AG04450 (cell line): ENCODE data around the gene SIRPB1. TPM values are rescaled to one million over a fixed set of nuclear protein-coding genes. Genes with fewer than 3 reads are reported as not detected.
"Not testable (repeated sequence)": the region's sequence is repeated elsewhere in the genome, so short reads cannot be mapped to it uniquely, and the experiment has no call there.

Experiments used
- CTCF ChIA-PET: fragments of 300-600, 350-600 bp; formaldehyde crosslinking; extraction: SDS; loops from one replicate; lab custom pipeline; 2022; ENCODE audit warnings: antibody characterized with exemption, inconsistent platforms; lab: Charles Lee
- POLR2A ChIA-PET: fragments of 350-600 bp; formaldehyde crosslinking; extraction: SDS; loops from one replicate; lab custom pipeline; 2021; ENCODE audit warnings: antibody characterized with exemption, inconsistent platforms; lab: Yijun Ruan, JAX
- DNase-seq: peaks from one replicate; pipeline ENCODE4 v3.0.0-alpha.2; 2011; ENCODE audit warnings: low read depth, low spot score
- H3K27ac ChIP-seq: one replicate; pipeline ENCODE4 v1.5.1; 2012; ENCODE audit warnings: low read depth, low read length, control low read depth
- H3K27me3 ChIP-seq: one replicate; pipeline ENCODE4 v1.6.0; 2012; ENCODE audit warnings: low read length; ENCODE audit not compliant: control insufficient read depth, insufficient read depth
- H3K4me3 ChIP-seq: 2 replicates; pipeline ENCODE4 v1.5.1; 2011; ENCODE audit warnings: mild to moderate bottlenecking, low read depth, low read length, control low read depth
- H3K9me3 ChIP-seq: 2 replicates; pipeline ENCODE4 v1.5.1; 2012; ENCODE audit warnings: low read length; ENCODE audit not compliant: control insufficient read depth, insufficient read depth
- CTCF ChIP-seq: IDR thresholded peaks from 2 replicates; pipeline ENCODE4 v1.5.1; 2011; ENCODE audit warnings: low read depth, low read length, control low read depth, inconsistent platforms
- polyA plus RNA-seq: library from polyadenylated mRNA; depleted of rRNA; stranded (reverse); fragments of >200 nt; gene quantifications from 2 replicates; pipeline ENCODE4 v1.2.3, GENCODE V29; 2011

The SIRPB1 gene
- polyA plus RNA-seq, 1 experiment = not detected

- Histone ChIP-seq H3K27ac (no peak overlapping the region), H3K9me3 (no peaks in the 10 kb centered on the region), H3K4me3 (no peak overlapping the region), H3K27me3 (no peaks in the 10 kb centered on the region)
- POLR2A ChIA-PET = no interaction called here
- no peak for TF ChIP-seq CTCF
- CTCF ChIA-PET = no interaction called here
- DNase-seq = no peak
Measured at GRCh38 chr20:1616858-1617434, 2.9 kb downstream of the SIRPB1 start.

GRCh38 chr20:1610404-1610803 lies 9.4 kb downstream of the SIRPB1 start:
- POLR2A ChIA-PET, H3K4me3 ChIP-seq, CTCF ChIA-PET, H3K27me3 ChIP-seq, DNase-seq, H3K27ac ChIP-seq, H3K9me3 ChIP-seq: not testable (repeated sequence)

GRCh38 chr20:1608678-1609347 lies 11.0 kb downstream of the SIRPB1 start:
- CTCF ChIA-PET, POLR2A ChIA-PET, DNase-seq: not testable (repeated sequence)

GRCh38 chr20:1600736-1601135 lies 19.1 kb downstream of the SIRPB1 start:
- Histone ChIP-seq H3K4me3 (no peak overlapping the region), H3K27me3 (no peaks in the 10 kb centered on the region), H3K27ac (no peak overlapping the region), H3K9me3 (no peaks in the 10 kb centered on the region)
- no peak for DNase-seq
- POLR2A ChIA-PET = no interaction called here
- TF ChIP-seq CTCF = no peak
- CTCF ChIA-PET = no interaction called here

More at GRCh38 chr20:1608678-1609347, 11.0 kb downstream of the SIRPB1 start:
- H3K27ac ChIP-seq, H3K9me3 ChIP-seq, H3K4me3 ChIP-seq, H3K27me3 ChIP-seq: not testable (repeated sequence)

- no peak overlapping the region for H3K4me3 ChIP-seq
- no peak for DNase-seq
Measured at GRCh38 chr20:1595333-1595732, 24.5 kb downstream of the SIRPB1 start.

More at GRCh38 chr20:1595333-1595732, 24.5 kb downstream of the SIRPB1 start:
- no peak overlapping the region for H3K27ac ChIP-seq
- TF ChIP-seq CTCF = no peak
- H3K27me3 ChIP-seq = no peaks in the 10 kb centered on the region
- ChIA-PET POLR2A (no interaction called here), CTCF (no interaction called here)
- no peaks in the 10 kb centered on the region for H3K9me3 ChIP-seq
